Keratinocyte (primary cell): ENCODE results near the gene WSB1. TPM values are rescaled to one million over a fixed set of nuclear protein-coding genes. Genes with fewer than 3 reads are reported as not detected.

ENCODE experiments used
- DNase-seq: peaks from one replicate; pipeline ENCODE4 v3.0.0-alpha.2; 2011; ENCODE audit warnings: low read depth, missing footprints, low spot score
- FAIRE-seq: peaks from 2 replicates; lab custom pipeline; 2011; peaks lifted over from hg19 to GRCh38; lab: Jason Lieb, UNC
- H2AFZ ChIP-seq: 2 replicates; pipeline ENCODE4 v1.6.0; 2012; ENCODE audit warnings: low read length, control low read depth, inconsistent platforms; ENCODE audit not compliant: control insufficient read depth
- H3K27ac ChIP-seq: 2 replicates; pipeline ENCODE4 v1.5.1; 2011; ENCODE audit warnings: low read length; ENCODE audit not compliant: control insufficient read depth, insufficient read depth
- H3K27me3 ChIP-seq: 3 replicates; pipeline ENCODE4 v1.6.0; 2011; ENCODE audit warnings: low read length; ENCODE audit not compliant: control insufficient read depth, insufficient read depth; ENCODE audit errors: extremely low read depth
- H3K36me3 ChIP-seq, 2 experiments: 2 replicates in 1 of 2; 3 replicates in 1 of 2; pipeline ENCODE4 v1.5.1; 2011; ENCODE audit warnings: low read length in 2 of 2, mild to moderate bottlenecking in 1 of 2; ENCODE audit not compliant: control insufficient read depth in 2 of 2, insufficient read depth in 2 of 2; ENCODE audit errors: extremely low read depth in 1 of 2
- H3K4me1 ChIP-seq: 3 replicates; pipeline ENCODE4 v1.5.1; 2011; ENCODE audit warnings: low read length; ENCODE audit not compliant: control insufficient read depth, insufficient read depth; ENCODE audit errors: extremely low read depth
- H3K4me2 ChIP-seq: 3 replicates; pipeline ENCODE4 v1.6.0; 2011; ENCODE audit warnings: low read depth, low read length; ENCODE audit not compliant: control insufficient read depth, insufficient read depth; ENCODE audit errors: extremely low read depth
- H3K4me3 ChIP-seq, 3 experiments: fragments of 200-600 bp in 1 of 3; sonication (generic) in 1 of 3; 2 replicates in 2 of 3; 3 replicates in 1 of 3; pipeline ENCODE4 v1.5.1; 2011 to 2016; ENCODE audit warnings: low read length in 3 of 3, mild to moderate bottlenecking in 3 of 3, control low read depth in 2 of 3, inconsistent platforms in 1 of 3, low read depth in 1 of 3, mixed read lengths in 1 of 3, mixed run types in 1 of 3, moderate library complexity in 1 of 3; ENCODE audit not compliant: control insufficient read depth in 2 of 3, insufficient read depth in 2 of 3; ENCODE audit errors: extremely low read depth in 1 of 3
- H3K79me2 ChIP-seq: 2 replicates; pipeline ENCODE4 v1.6.0; 2012; ENCODE audit warnings: low read length; ENCODE audit not compliant: control insufficient read depth, insufficient read depth
- H3K9ac ChIP-seq: 3 replicates; pipeline ENCODE4 v1.6.0; 2011; ENCODE audit warnings: low read length; ENCODE audit not compliant: control insufficient read depth, insufficient read depth; ENCODE audit errors: extremely low read depth
- H3K9me1 ChIP-seq: 3 replicates; pipeline ENCODE4 v1.6.0; 2011; ENCODE audit warnings: low read length; ENCODE audit not compliant: control insufficient read depth, insufficient read depth; ENCODE audit errors: extremely low read depth
- H3K9me3 ChIP-seq: 2 replicates; pipeline ENCODE4 v1.5.1; 2012; ENCODE audit warnings: low read depth, low read length; ENCODE audit not compliant: control insufficient read depth
- H4K20me1 ChIP-seq: 3 replicates; pipeline ENCODE4 v1.6.0; 2011; ENCODE audit warnings: low read length; ENCODE audit not compliant: control insufficient read depth, insufficient read depth; ENCODE audit errors: extremely low read depth
- CTCF ChIP-seq, 3 experiments: IDR thresholded peaks in 1 of 3; conservative IDR thresholded peaks in 1 of 3; optimal IDR thresholded peaks in 1 of 3; 2 replicates in 2 of 3; 3 replicates in 1 of 3; pipeline versions ENCODE3 to v1.5.1; 2011; ENCODE audit warnings: low read length in 3 of 3, mild to moderate bottlenecking in 3 of 3, moderate library complexity in 2 of 3, control low read depth in 1 of 3, inconsistent platforms in 1 of 3; ENCODE audit not compliant: insufficient read depth in 2 of 3; ENCODE audit errors: extremely low read depth in 1 of 3
- EZH2 ChIP-seq: IDR thresholded peaks from one replicate; pipeline ENCODE4 v1.6.1; 2012; ENCODE audit warnings: inconsistent platforms, mild to moderate bottlenecking, low read length, moderate library complexity
- dilution Hi-C: fragments of 300-500 bp; cut with MboI; formaldehyde crosslinking; loops from one replicate; pipeline ENCODE4 v1.7.0; 2020; ENCODE audit warnings: low sequenced_read_pairs; ENCODE audit not compliant: extremely low pct_ligation_motif_present
- polyA plus RNA-seq, 5 experiments: library from polyadenylated mRNA; depleted of rRNA in 3 of 5; stranded (reverse) in 3 of 5; stranded (forward) in 1 of 5; unstranded in 1 of 5; fragments of >200 nt; gene quantifications; 1 replicate in 1 of 5; 2 replicates in 3 of 5; 3 replicates in 1 of 5; pipeline versions ENCODE4 v1.2.1 to v1.2.3, GENCODE V29; 2011 to 2012; ENCODE audit warnings: missing spikeins in 2 of 5, low read depth in 1 of 5, low replicate concordance in 1 of 5

The WSB1 gene
- polyA plus RNA-seq, 1 donor (not counting 4 experiments of a cell fraction or from before 2014, with no cell fraction given) = 135 TPM

GRCh38 chr17:27322690-27323508 lies 29.0 kb downstream of the WSB1 start:
- no peak for FAIRE-seq
- TF ChIP-seq EZH2 (no peak), CTCF (optimal IDR thresholded peaks at IDR 0.05 in 1 of 3, IDR thresholded peaks at IDR 0.05 in 1 of 3, conservative IDR thresholded peaks at IDR 0.05 in 1 of 3; ENCODE audit: extremely low read depth in 1 of 3, insufficient read depth in 2 of 3, low read length in 3 of 3) (no peak)
- dilution Hi-C loops = no loop called here
- Histone ChIP-seq H3K36me3 (peaks cover 0 to 6% of the 10 kb centered on the region in 2 experiments), H4K20me1 (no peaks in the 10 kb centered on the region), H3K4me3 (no peak overlapping the region), H3K27me3 (no peaks in the 10 kb centered on the region), H3K9me1 (no peaks in the 10 kb centered on the region), H2AFZ (no peak overlapping the region), H3K79me2 (no peaks in the 10 kb centered on the region), H3K4me1 (peaks cover 11% of the 10 kb centered on the region), H3K9ac (no peak overlapping the region), H3K4me2 (no peak overlapping the region), H3K9me3 (no peaks in the 10 kb centered on the region), H3K27ac (no peak overlapping the region)
- no peak for DNase-seq

- DNase-seq (no peak), FAIRE-seq (peak; percentile 29)
- Histone ChIP-seq H3K9ac (no peak overlapping the region), H4K20me1 (no peaks in the 10 kb centered on the region), H3K9me3 (no peaks in the 10 kb centered on the region), H3K27me3 (no peaks in the 10 kb centered on the region), H3K4me3 (no peak overlapping the region), H3K9me1 (no peaks in the 10 kb centered on the region), H3K4me2 (no peak overlapping the region), H3K36me3 (no peaks in the 10 kb centered on the region), H3K79me2 (no peaks in the 10 kb centered on the region), H3K4me1 (peaks cover 11% of the 10 kb centered on the region), H3K27ac (no peak overlapping the region), H2AFZ (no peak overlapping the region)
- no peak for TF ChIP-seq CTCF (optimal IDR thresholded peaks at IDR 0.05 in 1 of 3, IDR thresholded peaks at IDR 0.05 in 1 of 3, conservative IDR thresholded peaks at IDR 0.05 in 1 of 3; ENCODE audit: extremely low read depth in 1 of 3, insufficient read depth in 2 of 3, low read length in 3 of 3)
- TF ChIP-seq EZH2 = no peak
- dilution Hi-C loops = no loop called here
Measured at GRCh38 chr17:27323538-27324215, 29.8 kb downstream of the WSB1 start.
